HG03460 (cell line): ENCODE data around the gene IL22RA2.

Experiments used
- ATAC-seq: cut with Tn5 transposase; IDR thresholded peaks from one replicate; pipeline ENCODE4 v1.9.1; 2021; ENCODE audit not compliant: unreplicated experiment

IL22RA2 gene

DNA sequence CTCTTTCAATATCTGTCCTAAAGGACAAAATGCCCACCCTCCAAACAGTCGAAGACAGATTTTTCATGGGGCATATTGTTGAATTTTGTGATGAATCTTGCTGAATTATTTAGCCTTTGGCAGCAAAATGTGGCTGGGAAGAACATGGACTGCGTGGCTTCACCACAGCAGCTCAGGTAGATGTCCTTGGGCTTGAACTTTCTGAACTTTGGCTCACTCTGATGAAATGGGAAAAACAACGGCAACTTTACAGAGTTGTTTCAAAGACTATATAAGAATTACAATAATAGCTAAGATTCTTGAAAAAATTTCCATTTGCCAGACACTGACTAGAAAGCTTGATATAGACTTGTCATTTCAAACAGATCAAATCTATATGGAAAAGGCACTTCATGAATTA is 75.9 kb downstream of the IL22RA2 start:
- ATAC-seq: no peak

DNA sequence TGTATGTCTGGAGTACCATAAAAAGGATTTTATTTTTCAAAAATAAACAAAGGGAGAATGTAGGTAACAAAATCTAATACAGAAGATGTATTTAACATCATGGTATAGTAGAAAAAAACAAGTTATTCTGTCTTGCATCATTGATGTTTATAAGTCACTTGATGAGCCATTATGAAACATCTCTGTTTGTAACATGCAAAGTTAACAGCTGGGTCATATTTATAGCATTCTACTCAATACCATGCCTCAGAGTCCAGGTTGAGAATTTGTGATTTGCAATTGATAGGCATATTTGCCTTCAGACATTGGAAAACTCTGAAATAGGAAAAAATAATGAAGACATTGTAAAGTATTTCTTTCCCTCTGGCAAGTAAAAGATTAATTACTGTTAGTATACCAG is 76.4 kb downstream of the IL22RA2 start:
- ATAC-seq: peak; percentile 37

DNA sequence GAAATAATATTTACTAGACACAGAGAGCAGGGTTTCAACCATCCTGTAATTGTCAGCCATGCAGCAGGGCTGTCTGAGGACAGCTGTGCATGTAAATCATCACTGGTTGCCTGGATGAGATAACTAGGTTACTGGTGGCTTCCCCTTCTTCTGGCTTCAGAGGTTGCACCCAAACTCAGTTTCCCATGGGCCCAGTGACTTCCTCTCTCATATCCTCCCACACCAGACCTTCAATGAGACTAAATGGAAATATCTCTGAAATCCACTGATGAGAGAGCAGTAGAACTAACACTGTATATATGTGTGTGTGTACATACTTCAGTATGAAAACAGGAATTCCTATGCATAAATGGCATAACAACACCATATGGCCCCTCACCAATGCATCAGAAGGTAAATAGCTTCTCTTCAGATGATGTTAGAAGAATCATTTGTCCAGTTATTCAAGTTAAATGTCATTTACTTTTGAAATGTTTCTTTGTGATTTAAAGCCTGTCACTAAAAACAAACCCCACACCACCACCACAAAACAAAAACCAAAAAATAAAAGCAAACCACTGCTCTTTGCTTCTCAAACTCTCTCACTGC is 77.7 kb downstream of the IL22RA2 start:
- ATAC-seq: peak; percentile 75

DNA sequence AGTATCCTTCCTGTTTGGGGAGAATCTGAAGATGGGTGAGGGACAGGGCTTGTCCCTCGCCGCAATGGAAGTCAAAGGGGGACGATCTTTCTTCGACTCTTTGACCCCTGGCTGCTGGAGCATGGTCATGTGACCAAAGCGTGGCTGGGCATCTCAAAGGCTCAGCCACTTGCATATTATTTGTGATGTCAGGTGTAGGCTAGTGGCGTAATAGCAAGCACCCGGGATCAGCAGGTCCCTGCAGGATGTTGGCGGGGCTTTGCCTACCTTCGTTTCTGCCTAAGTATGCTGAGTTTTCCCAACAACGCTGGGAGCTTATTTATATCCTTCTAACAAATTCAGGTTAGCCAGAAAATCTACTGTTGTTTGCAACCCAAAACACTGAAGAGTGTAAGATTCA is 78.4 kb downstream of the IL22RA2 start:
- ATAC-seq: no peak

DNA sequence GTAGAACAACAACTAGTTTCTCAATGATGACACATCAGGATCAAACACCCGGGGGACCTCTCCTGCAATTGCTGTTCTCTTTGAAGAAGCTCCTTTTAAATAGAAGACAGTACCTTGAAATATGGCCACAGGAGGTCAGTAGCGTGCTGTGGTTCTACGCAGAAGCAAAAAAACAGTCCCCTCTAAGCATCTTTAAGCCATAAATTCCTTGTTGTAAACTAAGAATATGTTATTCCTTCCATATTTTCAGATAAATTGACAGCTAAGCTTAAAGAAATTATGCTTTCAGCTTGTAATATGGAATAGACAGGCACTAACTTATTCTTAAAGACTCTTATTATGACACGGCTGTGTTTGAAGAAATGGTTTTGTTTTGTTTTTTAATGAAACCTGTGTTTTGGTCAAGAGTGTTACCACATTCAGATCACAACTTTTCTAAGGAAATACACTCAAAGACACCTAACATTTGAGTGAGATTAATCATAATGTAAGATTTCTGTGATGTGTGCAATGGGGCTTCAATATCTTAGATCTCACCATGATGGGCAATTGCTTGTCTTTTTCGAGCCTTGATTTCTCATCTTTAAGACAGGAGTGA is 78.9 kb downstream of the IL22RA2 start:
- ATAC-seq: no peak
